HG02623 (cell line): Measurements from ENCODE around the gene ZNF319.
"Not testable (repeated sequence)": the region's sequence is repeated elsewhere in the genome, so short reads cannot be mapped to it uniquely, and the experiment has no call there.

Experiments used
- ATAC-seq: cut with Tn5 transposase; IDR thresholded peaks from one replicate; pipeline ENCODE4 v1.9.1; 2021; ENCODE audit warnings: moderate library complexity; ENCODE audit not compliant: unreplicated experiment

The ZNF319 gene

GRCh38 chr16:57979006-57979585 lies 21.4 kb downstream of the ZNF319 start:
- no peak for ATAC-seq

GRCh38 chr16:57978070-57978465 lies 22.4 kb downstream of the ZNF319 start:
- not testable (repeated sequence) for ATAC-seq

GRCh38 chr16:57977418-57978069 lies 22.9 kb downstream of the ZNF319 start:
- ATAC-seq: no peak

- ATAC-seq: no peak
Measured at GRCh38 chr16:57976331-57976796, 24.1 kb downstream of the ZNF319 start.

GRCh38 chr16:57972306-57972705 lies 28.2 kb downstream of the ZNF319 start:
- ATAC-seq: no peak

- ATAC-seq: no peak
Measured at GRCh38 chr16:57971848-57972247, 28.6 kb downstream of the ZNF319 start.

GRCh38 chr16:57970970-57971369 lies 29.5 kb downstream of the ZNF319 start, which contains the start of gene CNGB1:
Gene CNGB1 (minus strand): TSS chr16:57971128. CDS start chr16:57967286, 3,842 bp downstream.
- no peak for ATAC-seq

GRCh38 chr16:57970319-57970718 lies 30.2 kb downstream of the ZNF319 start:
- no peak for ATAC-seq

GRCh38 chr16:57969451-57970123 lies 30.9 kb downstream of the ZNF319 start:
- no peak for ATAC-seq

GRCh38 chr16:57967916-57968315 lies 32.6 kb downstream of the ZNF319 start:
- no peak for ATAC-seq

- ATAC-seq: no peak
Measured at GRCh38 chr16:57966986-57967385, 33.5 kb downstream of the ZNF319 start.

- ATAC-seq: no peak
Measured at GRCh38 chr16:57966204-57966771, 34.2 kb downstream of the ZNF319 start.

- ATAC-seq: no peak
Measured at GRCh38 chr16:57964157-57964700, 36.2 kb downstream of the ZNF319 start.

GRCh38 chr16:57962756-57963155 lies 37.7 kb downstream of the ZNF319 start:
- ATAC-seq: no peak

GRCh38 chr16:57962046-57962445 lies 38.4 kb downstream of the ZNF319 start:
- no peak for ATAC-seq

- no peak for ATAC-seq
Measured at GRCh38 chr16:57961538-57961937, 38.9 kb downstream of the ZNF319 start.

- no peak for ATAC-seq
Measured at GRCh38 chr16:57960826-57961472, 39.5 kb downstream of the ZNF319 start.

GRCh38 chr16:57960310-57960709 lies 40.2 kb downstream of the ZNF319 start:
- ATAC-seq: no peak

GRCh38 chr16:57959804-57960203 lies 40.7 kb downstream of the ZNF319 start:
- no peak for ATAC-seq

GRCh38 chr16:57959121-57959520 lies 41.4 kb downstream of the ZNF319 start:
- no peak for ATAC-seq

- ATAC-seq: no peak
Measured at GRCh38 chr16:57958544-57958943, 41.9 kb downstream of the ZNF319 start.
